Calu3 (cell line): Measurements from ENCODE around the gene ACER1. TPM values are rescaled to one million over a fixed set of nuclear protein-coding genes. Genes with fewer than 3 reads are reported as not detected.

ENCODE experiments used
- BruUV-seq: library from RNA; stranded (reverse); fragments of 400-500 nt; replicated peaks from 2 replicates; lab custom pipeline; 2021; lab: Mats Ljungman, UMichigan
- CTCF ChIA-PET: fragments of 300-600 bp; sonication (Branson Sonifier 250); formaldehyde crosslinking; loops from one replicate; lab custom pipeline; 2022; ENCODE audit warnings: antibody characterized with exemption; lab: Charles Lee
- DNase-seq: peaks from one replicate; pipeline ENCODE4 v3.0.0; 2022
- H3K27ac Mint-ChIP-seq: one replicate; pipeline ENCODE4 v1.8.0; 2022; ENCODE audit warnings: mixed read lengths; ENCODE audit not compliant: unreplicated experiment
- H3K27me3 Mint-ChIP-seq: one replicate; pipeline ENCODE4 v1.8.0; 2022; ENCODE audit warnings: mixed read lengths; ENCODE audit not compliant: unreplicated experiment
- H3K36me3 Mint-ChIP-seq: one replicate; pipeline ENCODE4 v1.8.0; 2022; ENCODE audit warnings: mild to moderate bottlenecking, moderate library complexity, mixed read lengths; ENCODE audit not compliant: insufficient read depth, unreplicated experiment
- H3K4me1 Mint-ChIP-seq: one replicate; pipeline ENCODE4 v1.8.0; 2022; ENCODE audit warnings: mild to moderate bottlenecking, low read depth, mixed read lengths; ENCODE audit not compliant: unreplicated experiment
- H3K4me3 Mint-ChIP-seq: one replicate; pipeline ENCODE4 v1.8.0; 2022; ENCODE audit warnings: mild to moderate bottlenecking, low read depth, moderate library complexity, mixed read lengths; ENCODE audit not compliant: unreplicated experiment
- H3K9me3 Mint-ChIP-seq: one replicate; pipeline ENCODE4 v1.8.0; 2022; ENCODE audit warnings: low read depth, mixed read lengths; ENCODE audit not compliant: unreplicated experiment
- CTCF ChIP-seq: fragments of 200-600 bp; IDR thresholded peaks from one replicate; pipeline ENCODE4 v1.8.0; 2022; ENCODE audit warnings: antibody characterized with exemption; ENCODE audit not compliant: unreplicated experiment
- intact Hi-C: fragments of 100-400 bp; cut with micrococcal nuclease; formaldehyde crosslinking; loops from one replicate; pipeline ENCODE4 v1.10.0; 2022; ENCODE audit not compliant: unreplicated experiment
- total RNA-seq: library from RNA; stranded (reverse); gene quantifications from 2 replicates; pipeline ENCODE4 v1.2.3, GENCODE V29; 2022

The ACER1 gene
- total RNA-seq, 1 experiment from 2014 or later = not detected

- Mint-ChIP-seq H3K4me3 (no peak overlapping the region), H3K36me3 (no peaks in the 10 kb centered on the region), H3K27ac (no peak overlapping the region), H3K9me3 (no peaks in the 10 kb centered on the region), H3K27me3 (peaks cover 53% of the 10 kb centered on the region), H3K4me1 (no peaks in the 10 kb centered on the region)
- CTCF ChIA-PET = interaction anchor here (0.6 kb wide), 1 partner anchor 244 kb away, joined by 6 read pairs; no protein-coding TSS in a partner anchor
- TF ChIP-seq CTCF = no peak
- DNase-seq = no peak
- no TSS peak for BruUV-seq
- intact Hi-C loops = no loop called here
Measured at GRCh38 chr19:6325614-6326013, 7.8 kb downstream of the ACER1 start.

GRCh38 chr19:6324757-6325156 lies 8.7 kb downstream of the ACER1 start:
- Mint-ChIP-seq H3K9me3 (no peaks in the 10 kb centered on the region), H3K4me1 (no peaks in the 10 kb centered on the region), H3K36me3 (no peaks in the 10 kb centered on the region), H3K4me3 (no peak overlapping the region), H3K27ac (no peak overlapping the region), H3K27me3 (peaks cover 53% of the 10 kb centered on the region)
- no TSS peak for BruUV-seq
- intact Hi-C loops = no loop called here
- CTCF ChIA-PET = no interaction called here
- no peak for TF ChIP-seq CTCF
- no peak for DNase-seq

GRCh38 chr19:6322284-6322683 lies 11.1 kb downstream of the ACER1 start:
- H3K9me3 Mint-ChIP-seq = no peaks in the 10 kb centered on the region
- CTCF ChIA-PET = no interaction called here
- H3K27ac Mint-ChIP-seq = no peak overlapping the region
- no peak overlapping the region for H3K4me3 Mint-ChIP-seq
- no peak for DNase-seq
- no peak for TF ChIP-seq CTCF
- BruUV-seq = no TSS peak
- H3K36me3 Mint-ChIP-seq = no peaks in the 10 kb centered on the region
- peaks cover 53% of the 10 kb centered on the region for H3K27me3 Mint-ChIP-seq
- intact Hi-C loops = no loop called here
- no peaks in the 10 kb centered on the region for H3K4me1 Mint-ChIP-seq

GRCh38 chr19:6319376-6319775 lies 14.0 kb downstream of the ACER1 start:
- CTCF ChIA-PET = interaction anchor here (1.8 kb wide), 1 partner anchor 9 kb away, joined by 4 read pairs; no protein-coding TSS in a partner anchor
- Mint-ChIP-seq H3K36me3 (no peaks in the 10 kb centered on the region), H3K4me3 (no peak overlapping the region), H3K27me3 (peaks cover 27% of the 10 kb centered on the region), H3K27ac (no peak overlapping the region), H3K4me1 (no peaks in the 10 kb centered on the region), H3K9me3 (no peaks in the 10 kb centered on the region)
- BruUV-seq = no TSS peak
- DNase-seq = no peak
- intact Hi-C loops = no loop called here
- TF ChIP-seq CTCF = no peak
